ENCODE results near the gene MAML3. TPM values are rescaled to one million over a fixed set of nuclear protein-coding genes. Genes with fewer than 3 reads are reported as not detected.

MAML3 gene
- total RNA-seq, 1 donor: 0.72 TPM

DNA sequence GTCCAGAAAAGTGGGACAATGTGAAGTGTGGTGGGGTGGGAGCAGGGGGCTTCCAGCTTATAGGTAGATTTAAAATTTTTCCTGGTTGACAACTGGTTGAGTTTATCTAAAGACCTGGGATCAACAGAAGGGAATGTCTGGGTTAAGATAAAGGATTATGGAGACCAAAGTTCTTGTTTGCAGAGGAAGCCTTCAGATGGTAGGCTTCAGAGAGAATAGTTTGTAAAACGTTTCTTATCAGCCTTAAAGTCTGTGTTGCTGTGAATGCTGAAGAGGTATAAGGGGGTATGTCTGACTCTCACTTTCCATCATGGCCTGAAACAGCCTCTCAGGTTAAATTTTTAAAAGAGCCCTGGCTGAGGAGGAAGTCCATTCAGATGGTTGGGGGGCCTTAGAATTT is 467.9 kb downstream of the MAML3 start:
- Histone ChIP-seq H3K27me3 (ENCODE audit: insufficient read depth, low read length) (no peaks in the 10 kb centered on the region), H3K36me3 (ENCODE audit: insufficient read depth, low read length) (no peaks in the 10 kb centered on the region), H3K27ac (ENCODE audit: low read depth, low read length) (no peak overlapping the region), H3K4me1 (ENCODE audit: insufficient read depth, low read length) (no peaks in the 10 kb centered on the region), H3K4me3 (ENCODE audit: insufficient read depth, low read length) (no peak overlapping the region), H4K20me1 (ENCODE audit: insufficient read depth, low read length) (no peaks in the 10 kb centered on the region), H3K79me2 (ENCODE audit: insufficient read depth, low read length) (no peaks in the 10 kb centered on the region), H2AFZ (ENCODE audit: low read length) (no peak overlapping the region), H3K4me2 (ENCODE audit: insufficient read depth, low read length) (no peak overlapping the region), H3K9me3 (ENCODE audit: low read depth, low read length) (no peaks in the 10 kb centered on the region)
- TF ChIP-seq, protein P1, sequence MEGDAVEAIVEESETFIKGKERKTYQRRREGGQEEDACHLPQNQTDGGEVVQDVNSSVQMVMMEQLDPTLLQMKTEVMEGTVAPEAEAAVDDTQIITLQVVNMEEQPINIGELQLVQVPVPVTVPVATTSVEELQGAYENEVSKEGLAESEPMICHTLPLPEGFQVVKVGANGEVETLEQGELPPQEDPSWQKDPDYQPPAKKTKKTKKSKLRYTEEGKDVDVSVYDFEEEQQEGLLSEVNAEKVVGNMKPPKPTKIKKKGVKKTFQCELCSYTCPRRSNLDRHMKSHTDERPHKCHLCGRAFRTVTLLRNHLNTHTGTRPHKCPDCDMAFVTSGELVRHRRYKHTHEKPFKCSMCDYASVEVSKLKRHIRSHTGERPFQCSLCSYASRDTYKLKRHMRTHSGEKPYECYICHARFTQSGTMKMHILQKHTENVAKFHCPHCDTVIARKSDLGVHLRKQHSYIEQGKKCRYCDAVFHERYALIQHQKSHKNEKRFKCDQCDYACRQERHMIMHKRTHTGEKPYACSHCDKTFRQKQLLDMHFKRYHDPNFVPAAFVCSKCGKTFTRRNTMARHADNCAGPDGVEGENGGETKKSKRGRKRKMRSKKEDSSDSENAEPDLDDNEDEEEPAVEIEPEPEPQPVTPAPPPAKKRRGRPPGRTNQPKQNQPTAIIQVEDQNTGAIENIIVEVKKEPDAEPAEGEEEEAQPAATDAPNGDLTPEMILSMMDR (IDR thresholded peaks at IDR 0.05; ENCODE audit: extremely low read depth, low read depth, low read length): no peak
- DNase-seq (ENCODE audit: insufficient read length, low spot score, missing footprints): no peak

DNA sequence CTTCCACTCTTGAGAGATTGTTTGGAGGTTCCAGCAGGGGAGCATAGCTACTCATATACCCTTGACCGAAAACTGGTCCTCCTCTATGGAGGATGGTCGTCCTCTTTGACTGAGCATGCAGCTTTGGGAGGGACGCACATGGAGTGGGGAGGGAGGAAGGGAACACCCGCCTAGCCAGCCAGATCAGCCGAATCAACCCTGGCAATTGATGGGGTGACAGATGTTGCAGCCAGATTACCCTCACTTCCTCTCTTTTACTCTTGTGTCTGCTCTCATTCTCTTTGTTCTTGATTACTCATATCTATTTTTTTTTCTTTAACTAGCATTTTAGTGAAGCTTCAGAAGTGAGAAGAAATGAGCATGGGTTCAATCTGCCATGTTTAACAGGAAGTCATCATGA is 468.8 kb downstream of the MAML3 start:
- TF ChIP-seq, protein P1 (IDR thresholded peaks at IDR 0.05; ENCODE audit: extremely low read depth, low read depth, low read length): no peak
- H2AFZ ChIP-seq (ENCODE audit: low read length): no peak overlapping the region
- no peaks in the 10 kb centered on the region for H4K20me1 ChIP-seq (ENCODE audit: insufficient read depth, low read length)
- no peak overlapping the region for H3K27ac ChIP-seq (ENCODE audit: low read depth, low read length)
- H3K36me3 ChIP-seq (ENCODE audit: insufficient read depth, low read length): no peaks in the 10 kb centered on the region
- no peak overlapping the region for H3K4me3 ChIP-seq (ENCODE audit: insufficient read depth, low read length)
- no peaks in the 10 kb centered on the region for H3K4me1 ChIP-seq (ENCODE audit: insufficient read depth, low read length)
- DNase-seq (ENCODE audit: insufficient read length, low spot score, missing footprints): no peak
- H3K27me3 ChIP-seq (ENCODE audit: insufficient read depth, low read length): no peaks in the 10 kb centered on the region
- no peaks in the 10 kb centered on the region for H3K9me3 ChIP-seq (ENCODE audit: low read depth, low read length)
- no peaks in the 10 kb centered on the region for H3K79me2 ChIP-seq (ENCODE audit: insufficient read depth, low read length)
- no peak overlapping the region for H3K4me2 ChIP-seq (ENCODE audit: insufficient read depth, low read length)

DNA sequence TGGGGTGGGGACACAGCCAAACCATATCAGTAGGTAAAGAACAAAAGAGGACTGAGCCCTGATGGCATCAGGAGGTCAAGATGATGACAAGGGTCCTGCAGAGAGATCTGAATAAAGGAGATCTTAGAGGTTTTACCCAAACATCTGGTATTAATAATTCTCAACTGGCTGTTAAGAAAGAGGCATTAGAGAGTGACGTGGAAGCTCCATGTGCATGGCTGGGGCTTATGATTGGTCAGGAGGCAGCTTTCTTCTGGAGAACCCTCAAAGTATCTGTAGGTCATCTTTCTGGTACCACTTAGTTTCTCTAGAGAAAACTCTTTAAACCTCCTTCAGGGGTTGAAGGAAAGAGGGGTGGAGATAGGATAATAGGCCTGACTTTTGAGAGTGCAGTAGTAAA is 469.6 kb downstream of the MAML3 start:
- no peak overlapping the region for H2AFZ ChIP-seq (ENCODE audit: low read length)
- H3K9me3 ChIP-seq (ENCODE audit: low read depth, low read length): no peaks in the 10 kb centered on the region
- H3K27ac ChIP-seq (ENCODE audit: low read depth, low read length): no peak overlapping the region
- H3K4me2 ChIP-seq (ENCODE audit: insufficient read depth, low read length): no peak overlapping the region
- no peaks in the 10 kb centered on the region for H3K4me1 ChIP-seq (ENCODE audit: insufficient read depth, low read length)
- no peaks in the 10 kb centered on the region for H3K79me2 ChIP-seq (ENCODE audit: insufficient read depth, low read length)
- H4K20me1 ChIP-seq (ENCODE audit: insufficient read depth, low read length): no peaks in the 10 kb centered on the region
- DNase-seq (ENCODE audit: insufficient read length, low spot score, missing footprints): no peak
- TF ChIP-seq, protein P1 (IDR thresholded peaks at IDR 0.05; ENCODE audit: extremely low read depth, low read depth, low read length): no peak
- no peak overlapping the region for H3K4me3 ChIP-seq (ENCODE audit: insufficient read depth, low read length)
- H3K27me3 ChIP-seq (ENCODE audit: insufficient read depth, low read length): no peaks in the 10 kb centered on the region
- no peaks in the 10 kb centered on the region for H3K36me3 ChIP-seq (ENCODE audit: insufficient read depth, low read length)

DNA sequence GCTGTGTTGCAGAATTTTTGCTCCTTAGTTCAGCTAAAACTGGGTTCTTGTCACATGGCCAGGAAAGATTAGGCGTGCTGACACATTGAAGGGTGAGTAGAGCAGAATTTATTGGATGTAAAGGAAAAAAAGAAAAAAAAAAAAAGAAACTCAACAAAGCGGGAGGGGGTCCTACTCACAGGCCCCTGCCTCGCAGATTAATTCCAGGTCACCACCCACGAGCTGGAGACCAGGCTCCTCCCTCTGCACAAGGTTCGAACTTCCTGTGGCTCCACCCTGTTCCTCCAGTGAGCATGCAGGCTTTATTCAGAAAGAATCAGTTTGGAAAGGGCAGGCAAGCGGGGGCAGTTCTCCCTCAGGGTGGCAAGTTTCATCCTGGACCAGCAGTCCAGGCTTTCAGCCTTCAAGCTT is 471.2 kb downstream of the MAML3 start:
- H3K27ac ChIP-seq (ENCODE audit: low read depth, low read length): no peak overlapping the region
- H3K4me1 ChIP-seq (ENCODE audit: insufficient read depth, low read length): no peaks in the 10 kb centered on the region
- no peaks in the 10 kb centered on the region for H3K79me2 ChIP-seq (ENCODE audit: insufficient read depth, low read length)
- H2AFZ ChIP-seq (ENCODE audit: low read length): no peak overlapping the region
- no peaks in the 10 kb centered on the region for H4K20me1 ChIP-seq (ENCODE audit: insufficient read depth, low read length)
- H3K4me3 ChIP-seq (ENCODE audit: insufficient read depth, low read length): no peak overlapping the region
- TF ChIP-seq, protein P1 (IDR thresholded peaks at IDR 0.05; ENCODE audit: extremely low read depth, low read depth, low read length): no peak
- DNase-seq (ENCODE audit: insufficient read length, low spot score, missing footprints): no peak
- H3K27me3 ChIP-seq (ENCODE audit: insufficient read depth, low read length): no peaks in the 10 kb centered on the region
- no peak overlapping the region for H3K4me2 ChIP-seq (ENCODE audit: insufficient read depth, low read length)
- no peaks in the 10 kb centered on the region for H3K36me3 ChIP-seq (ENCODE audit: insufficient read depth, low read length)
- no peaks in the 10 kb centered on the region for H3K9me3 ChIP-seq (ENCODE audit: low read depth, low read length)

Data from osteoblast (primary cell).